Tibial artery (tissue), 4 donors: ENCODE data around the gene FOXJ1.

ENCODE experiments used
- DNase-seq, 2 donors: peaks; one replicate each; pipeline ENCODE4 v3.0.0-alpha.2; 2019
- H3K27ac ChIP-seq, 2 donors: fragments of 200-600 bp; sonication (generic) in 1 of 2; 1 replicate in 1 of 2; 2 replicates in 1 of 2; pipeline ENCODE4 v1.5.1; 2018 to 2019; ENCODE audit warnings: mild to moderate bottlenecking in 1 of 2
- H3K27me3 ChIP-seq, 2 donors: fragments of 200-600 bp; sonication (generic) in 1 of 2; one replicate each; pipeline versions ENCODE4 v1.5.1 to v1.6.0; 2016 to 2019
- H3K36me3 ChIP-seq, 3 donors: fragments of 200-600 bp; sonication (generic) in 2 of 3; one replicate each; pipeline ENCODE4 v1.5.1; 2016 to 2019; ENCODE audit warnings: mild to moderate bottlenecking in 2 of 3
- H3K4me1 ChIP-seq, 4 donors: fragments of 200-600 bp; sonication (generic) in 2 of 4; 1 replicate in 3 of 4; 2 replicates in 1 of 4; pipeline ENCODE4 v1.5.1; 2016 to 2019
- H3K4me3 ChIP-seq, 2 donors: fragments of 200-600 bp; sonication (generic) in 1 of 2; 1 replicate in 1 of 2; 2 replicates in 1 of 2; pipeline ENCODE4 v1.5.1; 2018 to 2019; ENCODE audit warnings: mild to moderate bottlenecking in 2 of 2
- H3K9me3 ChIP-seq, 3 donors: fragments of 200-600 bp; sonication (generic) in 1 of 3; one replicate each; pipeline ENCODE4 v1.5.1; 2016 to 2019
- intact Hi-C: fragments of 100-400 bp; cut with DNase I; formaldehyde crosslinking; loops from one replicate; pipeline ENCODE4 v1.15.0; 2023; ENCODE audit warnings: low total_unique reads
- TF ChIP-seq, protein P1 (sequence below), 2 experiments: fragments of 200-600 bp in 1 of 2; fragments of 450-650 bp in 1 of 2; IDR thresholded peaks; one replicate each; pipeline ENCODE4 v1.5.1; 2017 to 2019; ENCODE audit warnings: antibody characterized with exemption in 2 of 2, mild to moderate bottlenecking in 1 of 2, moderate library complexity in 1 of 2

The FOXJ1 gene

DNA sequence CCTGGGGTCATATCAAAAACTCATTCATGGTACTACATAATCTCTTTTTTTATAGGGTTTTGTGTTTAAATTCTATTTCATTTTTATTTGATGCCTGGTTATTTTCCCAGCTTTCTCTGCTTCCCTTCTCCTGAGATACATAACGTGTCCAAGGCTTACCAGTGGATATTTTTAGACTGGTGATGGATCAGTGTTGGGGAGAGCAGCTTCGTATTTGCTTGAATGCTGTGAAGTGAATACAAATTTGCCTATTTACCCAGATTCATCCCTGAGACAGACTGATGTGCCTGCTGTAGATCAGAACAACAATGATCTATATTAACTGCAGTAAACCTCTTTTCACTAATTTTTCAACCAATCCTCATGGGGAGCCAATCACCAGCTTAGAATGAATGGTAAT lies 43.2 kb upstream of the FOXJ1 start:
- Histone ChIP-seq H3K4me1 (no peaks in the 10 kb centered on the region), H3K27ac (no peak overlapping the region), H3K9me3 (no peaks in the 10 kb centered on the region), H3K4me3 (no peak overlapping the region), H3K36me3 (no peaks in the 10 kb centered on the region), H3K27me3 (peaks cover 0 to 27% of the 10 kb centered on the region in 2 donors)
- no peak for DNase-seq
- intact Hi-C loops = no loop called here
- TF ChIP-seq, protein P1, sequence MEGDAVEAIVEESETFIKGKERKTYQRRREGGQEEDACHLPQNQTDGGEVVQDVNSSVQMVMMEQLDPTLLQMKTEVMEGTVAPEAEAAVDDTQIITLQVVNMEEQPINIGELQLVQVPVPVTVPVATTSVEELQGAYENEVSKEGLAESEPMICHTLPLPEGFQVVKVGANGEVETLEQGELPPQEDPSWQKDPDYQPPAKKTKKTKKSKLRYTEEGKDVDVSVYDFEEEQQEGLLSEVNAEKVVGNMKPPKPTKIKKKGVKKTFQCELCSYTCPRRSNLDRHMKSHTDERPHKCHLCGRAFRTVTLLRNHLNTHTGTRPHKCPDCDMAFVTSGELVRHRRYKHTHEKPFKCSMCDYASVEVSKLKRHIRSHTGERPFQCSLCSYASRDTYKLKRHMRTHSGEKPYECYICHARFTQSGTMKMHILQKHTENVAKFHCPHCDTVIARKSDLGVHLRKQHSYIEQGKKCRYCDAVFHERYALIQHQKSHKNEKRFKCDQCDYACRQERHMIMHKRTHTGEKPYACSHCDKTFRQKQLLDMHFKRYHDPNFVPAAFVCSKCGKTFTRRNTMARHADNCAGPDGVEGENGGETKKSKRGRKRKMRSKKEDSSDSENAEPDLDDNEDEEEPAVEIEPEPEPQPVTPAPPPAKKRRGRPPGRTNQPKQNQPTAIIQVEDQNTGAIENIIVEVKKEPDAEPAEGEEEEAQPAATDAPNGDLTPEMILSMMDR (IDR thresholded peaks at IDR 0.05) = no peak

DNA sequence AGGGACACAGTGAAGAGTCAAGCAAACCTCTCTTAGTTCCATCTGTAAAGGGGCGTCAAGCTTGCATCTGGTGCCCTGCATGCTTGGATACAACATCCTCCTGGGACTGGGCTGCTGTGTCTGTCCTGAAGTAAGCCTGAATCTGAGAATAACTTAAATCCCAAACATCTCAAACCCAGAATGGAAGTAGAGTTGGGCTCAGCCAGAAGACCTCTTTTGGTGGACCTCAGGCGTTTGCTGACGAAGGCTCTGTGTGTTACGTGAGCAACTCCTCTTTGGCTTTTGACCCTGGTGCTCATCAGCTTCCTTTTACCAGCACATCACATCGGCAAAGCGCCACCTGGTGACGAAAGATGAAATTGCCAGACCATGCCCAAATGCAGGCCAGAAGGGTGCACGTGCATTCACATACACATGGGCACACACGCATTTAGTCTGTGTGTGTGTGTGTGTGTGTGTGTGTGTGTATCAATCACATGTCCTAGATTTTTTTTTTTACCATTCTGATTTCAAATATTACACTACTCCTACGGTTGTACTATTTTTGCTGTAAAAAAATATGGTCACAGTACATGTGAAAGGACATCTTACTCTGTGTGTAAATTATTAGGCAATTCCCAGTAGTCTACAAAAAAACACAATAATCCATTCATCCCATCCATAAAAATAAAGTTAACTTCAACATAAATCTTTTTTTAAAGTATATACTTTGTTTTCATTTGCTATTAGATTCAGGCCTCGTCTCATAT lies 41.1 kb upstream of the FOXJ1 start:
- intact Hi-C loops = no loop called here
- Histone ChIP-seq H3K4me1 (no peaks in the 10 kb centered on the region), H3K4me3 (no peak overlapping the region), H3K36me3 (no peaks in the 10 kb centered on the region), H3K9me3 (no peaks in the 10 kb centered on the region), H3K27ac (no peak overlapping the region), H3K27me3 (peaks cover 0 to 16% of the 10 kb centered on the region in 2 donors)
- DNase-seq = peak; percentile 91 to 93
- TF ChIP-seq, protein P1 (IDR thresholded peaks at IDR 0.05) = peak; percentile 81 to 83

DNA sequence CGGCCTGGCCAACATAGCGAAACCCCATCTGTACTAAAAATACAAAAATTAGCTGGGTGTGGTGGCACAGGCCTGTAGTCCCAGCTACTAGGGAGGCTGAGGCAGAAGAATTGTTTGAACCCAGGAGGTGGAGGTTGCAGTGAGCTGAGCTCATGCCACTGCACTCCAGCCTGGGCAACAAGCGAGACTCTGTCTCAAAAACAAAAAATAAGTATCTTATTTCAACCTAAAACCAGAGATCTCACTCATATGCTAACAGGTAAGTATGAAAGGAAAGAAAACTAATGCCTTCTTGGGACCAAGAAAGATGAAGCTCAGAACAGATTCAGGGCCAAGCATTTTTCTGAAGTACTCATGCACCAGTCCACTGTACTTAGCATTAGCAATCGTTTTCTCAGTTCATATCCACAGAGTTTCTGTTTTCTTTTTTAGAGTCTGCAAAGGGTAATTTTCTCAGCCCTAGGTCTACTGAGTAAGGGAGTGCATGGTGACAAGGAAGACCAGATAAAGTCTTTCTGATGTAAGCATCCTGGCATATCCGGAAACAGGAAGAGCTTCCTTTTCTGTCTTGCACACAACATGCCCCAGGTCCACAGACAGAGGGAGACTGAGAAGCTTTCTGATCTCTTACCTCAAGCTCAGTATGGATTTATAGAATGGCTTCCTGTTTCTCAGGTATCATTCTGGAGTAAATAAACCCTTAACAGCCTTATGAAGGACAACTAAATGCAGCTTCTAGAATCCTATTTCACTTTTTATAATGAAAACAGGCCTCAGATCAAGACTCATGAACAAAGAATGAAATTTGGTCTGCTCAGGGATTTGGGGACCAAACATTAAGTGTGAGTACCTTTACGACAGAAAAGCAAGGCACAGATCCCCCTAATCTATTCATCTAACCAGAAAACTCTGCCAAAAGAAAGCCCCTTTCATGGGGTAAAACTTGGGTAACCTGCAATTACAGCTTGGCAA lies 38.7 kb upstream of the FOXJ1 start:
- no peaks in the 10 kb centered on the region for H3K4me1 ChIP-seq
- H3K9me3 ChIP-seq = no peaks in the 10 kb centered on the region
- no peak overlapping the region for H3K4me3 ChIP-seq
- H3K36me3 ChIP-seq = no peaks in the 10 kb centered on the region
- TF ChIP-seq, protein P1 (IDR thresholded peaks at IDR 0.05) = no peak
- no peak overlapping the region for H3K27ac ChIP-seq
- H3K27me3 ChIP-seq = peaks cover 0 to 7% of the 10 kb centered on the region in 2 donors
- DNase-seq = no peak
- intact Hi-C loops = no loop called here

DNA sequence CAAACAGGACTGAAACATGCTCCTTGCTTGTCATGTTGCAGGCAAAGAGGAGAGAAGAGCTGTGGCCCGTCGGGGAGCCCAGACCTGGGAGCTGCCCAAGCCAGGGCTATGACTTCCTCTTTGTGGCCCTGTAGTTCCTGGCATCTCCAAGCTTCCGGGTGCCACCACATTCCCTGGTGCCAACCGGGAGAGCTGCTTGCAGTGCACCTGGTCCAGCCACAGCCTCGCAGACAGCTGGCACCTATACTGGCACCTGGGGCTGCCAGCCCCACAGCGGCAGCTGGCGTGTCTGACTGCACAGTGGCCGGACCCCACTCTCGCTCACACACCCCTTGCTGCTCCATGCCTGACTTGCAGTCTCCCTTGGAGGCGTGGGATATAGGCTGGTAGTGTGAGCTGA lies 37.1 kb upstream of the FOXJ1 start:
- no peak for DNase-seq
- H3K27ac ChIP-seq = no peak overlapping the region
- no peaks in the 10 kb centered on the region for H3K9me3 ChIP-seq
- no peaks in the 10 kb centered on the region for H3K4me1 ChIP-seq
- TF ChIP-seq, protein P1 (IDR thresholded peaks at IDR 0.05) = no peak
- intact Hi-C loops = no loop called here
- no peak overlapping the region for H3K4me3 ChIP-seq
- H3K27me3 ChIP-seq = peaks cover 0 to 7% of the 10 kb centered on the region in 2 donors
- no peaks in the 10 kb centered on the region for H3K36me3 ChIP-seq

DNA sequence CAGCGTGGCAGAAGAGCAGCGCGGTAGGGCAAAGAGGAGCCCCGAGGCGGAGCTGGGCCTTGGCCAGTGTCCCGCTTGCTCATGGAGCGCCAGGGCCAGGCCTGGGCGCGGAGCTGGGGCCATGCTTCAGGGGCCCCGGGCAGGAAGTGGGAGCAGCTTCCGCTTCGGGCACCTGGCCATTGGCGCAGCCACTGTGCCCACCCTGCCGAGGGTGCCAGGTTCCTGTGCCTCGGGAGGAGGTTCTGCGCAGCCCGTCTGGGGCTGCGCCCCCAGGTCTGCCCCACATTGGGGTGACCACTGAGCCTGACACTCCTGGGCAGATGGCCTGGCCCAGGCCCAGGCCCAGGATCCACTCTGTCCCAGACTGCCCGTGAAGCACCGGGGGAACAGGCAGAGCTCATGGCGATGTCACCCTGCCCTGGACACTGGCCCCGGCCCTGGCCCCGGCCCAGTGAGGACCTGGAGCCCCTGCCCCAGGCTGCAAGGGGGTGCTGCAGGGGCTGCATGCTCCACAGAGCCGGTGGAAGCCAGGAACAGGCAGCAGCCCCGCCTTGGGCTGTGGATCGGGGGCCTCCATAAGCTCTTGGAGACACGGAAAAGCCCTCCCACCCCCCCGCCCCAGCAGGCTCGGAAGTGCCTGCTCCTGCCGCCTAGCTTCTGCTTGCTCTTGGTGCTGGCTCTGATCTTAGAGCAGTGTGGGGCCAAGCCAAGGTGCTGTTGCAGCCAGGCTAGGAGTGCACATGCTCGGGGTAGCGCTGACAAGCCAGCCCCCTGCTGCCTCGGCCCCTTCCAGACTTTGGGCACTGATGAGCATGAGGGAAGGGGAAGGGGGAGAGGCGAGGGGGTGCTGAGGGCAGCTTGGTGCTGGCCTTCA lies 35.9 kb upstream of the FOXJ1 start:
- intact Hi-C loops = no loop called here
- no peak overlapping the region for H3K4me3 ChIP-seq
- no peaks in the 10 kb centered on the region for H3K4me1 ChIP-seq
- no peaks in the 10 kb centered on the region for H3K9me3 ChIP-seq
- no peak for DNase-seq
- no peak overlapping the region for H3K27ac ChIP-seq
- H3K27me3 ChIP-seq = peaks cover 0 to 8% of the 10 kb centered on the region in 2 donors
- TF ChIP-seq, protein P1 (IDR thresholded peaks at IDR 0.05) = no peak
- no peaks in the 10 kb centered on the region for H3K36me3 ChIP-seq
